Stimulated activated CD8-positive, alpha-beta memory T cell treated with anti-CD3 and anti-CD28 coated beads, Interleukin-7, amount 100 ng/mL, for 24 hours (primary cell): ENCODE measurements around the gene INF2.

Experiments
- DNase-seq: peaks from one replicate; pipeline ENCODE4 v3.0.0-alpha.2; 2020; ENCODE audit warnings: low read depth

Gene INF2

DNA sequence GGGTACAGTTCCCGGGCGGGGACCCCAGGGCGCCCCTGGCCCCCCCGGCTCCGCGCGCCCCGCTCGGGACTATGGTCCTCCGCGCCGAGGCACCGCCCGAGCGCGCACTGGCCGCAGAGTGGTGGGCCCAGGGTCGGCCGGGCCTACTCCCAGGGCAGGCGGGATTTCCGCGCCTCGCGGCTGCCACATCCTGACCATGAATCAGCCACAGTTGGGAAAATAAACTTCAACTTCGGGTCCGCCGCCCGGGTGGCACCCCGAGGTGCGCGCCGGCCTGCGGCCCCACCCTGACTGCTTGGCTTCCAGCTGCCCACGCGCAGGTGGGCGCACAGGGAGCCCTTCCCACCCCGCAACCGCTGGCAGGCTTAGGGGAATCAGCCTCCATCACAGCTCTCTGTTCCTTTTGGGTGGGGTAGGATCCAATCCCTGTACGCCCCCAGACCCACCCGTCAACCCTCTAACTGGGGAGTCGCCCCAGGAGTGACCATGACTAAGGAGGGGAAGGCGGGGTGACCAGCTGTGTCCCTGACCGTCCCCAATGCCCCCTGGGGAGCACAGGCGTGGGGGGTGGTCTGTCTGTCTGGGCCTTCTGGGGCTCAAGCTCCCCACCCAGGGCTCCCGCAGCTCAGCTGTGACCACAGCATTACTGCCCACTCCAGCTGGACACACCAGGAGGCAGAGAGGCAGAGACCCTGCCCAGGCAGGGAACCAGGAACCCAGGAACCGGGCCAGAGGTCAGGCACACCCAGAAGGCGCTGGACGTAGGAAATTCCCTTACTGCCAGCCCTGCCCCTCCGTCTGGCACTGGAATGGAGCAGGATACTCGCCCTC lies 678 bp downstream of the INF2 start:
- DNase-seq: no peak

DNA sequence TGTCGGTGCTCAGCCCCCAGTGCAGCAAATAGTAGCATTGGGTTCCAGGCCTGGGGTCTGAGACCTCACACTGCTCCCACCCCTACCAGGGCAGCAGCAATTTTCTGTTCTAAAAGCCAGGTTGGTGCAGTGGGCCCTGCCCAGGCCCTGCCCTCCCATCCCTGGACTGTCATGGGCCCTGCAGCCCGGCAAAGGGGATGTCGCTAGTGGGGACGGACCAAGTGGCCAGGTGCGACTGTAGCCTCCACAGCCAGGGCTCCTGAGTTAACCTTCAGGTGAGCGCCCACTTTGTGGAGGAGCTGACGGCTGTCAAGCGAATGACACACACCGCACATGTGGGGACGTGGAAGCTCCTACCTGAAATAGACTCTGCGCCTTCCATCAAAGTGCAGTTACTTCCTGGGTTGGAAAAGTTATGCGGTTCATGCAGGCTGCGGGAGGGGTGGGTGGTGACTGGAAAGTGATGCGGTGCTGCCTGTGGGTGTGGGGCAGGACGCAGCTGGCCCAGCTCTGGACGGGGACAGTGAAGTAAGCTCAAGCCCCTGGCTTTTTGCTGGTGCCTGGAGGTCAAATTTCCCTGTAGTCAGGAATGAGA lies 1.5 kb downstream of the INF2 start:
- DNase-seq: no peak

DNA sequence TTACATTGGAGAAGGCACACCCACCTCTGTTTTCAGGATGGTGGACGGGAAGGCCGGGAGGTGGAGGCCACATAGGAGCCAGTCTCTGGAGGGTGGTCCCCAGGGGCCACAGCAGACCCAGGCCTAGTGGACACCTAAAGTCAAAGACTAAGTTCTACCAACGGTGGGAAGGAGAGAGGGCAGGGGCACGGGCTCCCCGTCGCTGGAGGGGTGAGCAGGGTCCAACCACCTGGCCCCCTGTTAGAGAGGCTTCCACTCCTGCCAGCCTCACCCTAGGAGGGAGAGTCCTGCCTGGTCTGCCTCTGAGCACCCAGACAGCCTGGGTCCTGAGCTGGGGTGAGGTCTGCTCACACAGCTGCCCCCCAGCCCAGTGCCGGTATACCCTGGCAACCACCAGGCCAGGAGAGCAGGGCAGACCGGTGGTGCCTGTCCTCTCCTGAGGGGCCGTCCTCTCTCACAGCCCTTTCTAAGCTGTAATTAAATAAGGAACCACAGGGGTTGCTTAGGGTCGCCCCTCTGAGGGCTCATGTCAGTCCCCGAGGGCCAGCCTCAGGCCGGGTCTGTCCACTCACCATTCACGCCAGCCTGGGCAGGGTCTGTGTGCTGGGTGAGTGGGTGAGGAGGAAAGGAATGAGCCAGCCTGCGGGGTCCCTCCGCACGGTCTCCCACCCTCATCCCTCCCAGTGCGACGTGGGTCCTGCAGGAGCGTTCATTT lies 2.3 kb downstream of the INF2 start:
- DNase-seq: no peak

DNA sequence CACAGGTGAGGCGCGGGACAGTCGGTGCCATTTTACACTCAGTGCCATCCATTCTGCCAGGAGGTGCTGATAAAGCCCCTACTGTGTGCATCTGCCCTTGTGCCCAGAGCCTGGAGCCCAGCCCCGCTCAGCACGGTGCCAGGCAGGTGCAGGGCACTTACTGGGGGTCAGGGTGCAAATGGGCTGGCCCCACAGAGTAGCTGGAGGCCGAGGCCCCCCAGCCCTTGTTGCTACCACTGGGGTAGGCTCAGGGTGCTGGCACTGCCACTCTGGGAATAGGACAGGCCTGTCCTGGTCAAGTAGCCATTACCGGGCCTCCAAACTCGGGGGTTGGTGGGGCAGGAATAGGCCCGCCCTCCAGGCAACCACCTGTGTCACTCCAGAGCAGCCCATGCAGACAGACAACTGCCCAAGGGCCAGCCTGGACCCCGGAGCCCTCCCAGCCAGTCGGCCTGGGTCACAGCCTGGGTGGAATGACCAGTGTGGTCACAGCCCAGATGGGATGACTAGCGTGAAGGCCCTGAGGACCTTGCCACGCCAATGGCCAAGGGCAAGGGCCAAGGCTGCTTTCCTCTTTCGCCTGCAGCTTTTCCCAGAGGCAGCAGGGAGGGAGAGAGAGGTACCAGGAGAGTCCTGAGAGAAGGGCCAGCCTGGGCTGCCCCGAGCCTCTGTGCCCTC lies 3.0 kb downstream of the INF2 start:
- no peak for DNase-seq

DNA sequence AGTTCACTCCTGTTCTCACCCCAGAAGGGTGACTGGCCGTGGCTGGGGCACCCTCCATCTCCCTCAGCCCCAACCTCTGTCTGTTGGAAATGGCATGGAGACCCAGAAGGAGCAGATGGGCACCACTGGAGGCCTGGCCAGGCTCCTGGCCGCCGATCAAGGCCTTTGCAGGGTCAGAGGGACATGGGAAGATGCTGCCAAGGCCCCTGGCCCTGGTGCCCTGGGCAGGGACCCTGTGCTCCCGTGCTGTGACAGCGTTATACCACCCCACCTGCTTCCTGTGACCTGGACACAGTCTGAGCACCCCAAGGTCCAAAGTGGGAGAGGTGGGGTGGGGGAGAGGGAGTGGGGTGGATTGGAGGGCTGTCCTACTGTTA lies 3.5 kb downstream of the INF2 start:
- DNase-seq: no peak

DNA sequence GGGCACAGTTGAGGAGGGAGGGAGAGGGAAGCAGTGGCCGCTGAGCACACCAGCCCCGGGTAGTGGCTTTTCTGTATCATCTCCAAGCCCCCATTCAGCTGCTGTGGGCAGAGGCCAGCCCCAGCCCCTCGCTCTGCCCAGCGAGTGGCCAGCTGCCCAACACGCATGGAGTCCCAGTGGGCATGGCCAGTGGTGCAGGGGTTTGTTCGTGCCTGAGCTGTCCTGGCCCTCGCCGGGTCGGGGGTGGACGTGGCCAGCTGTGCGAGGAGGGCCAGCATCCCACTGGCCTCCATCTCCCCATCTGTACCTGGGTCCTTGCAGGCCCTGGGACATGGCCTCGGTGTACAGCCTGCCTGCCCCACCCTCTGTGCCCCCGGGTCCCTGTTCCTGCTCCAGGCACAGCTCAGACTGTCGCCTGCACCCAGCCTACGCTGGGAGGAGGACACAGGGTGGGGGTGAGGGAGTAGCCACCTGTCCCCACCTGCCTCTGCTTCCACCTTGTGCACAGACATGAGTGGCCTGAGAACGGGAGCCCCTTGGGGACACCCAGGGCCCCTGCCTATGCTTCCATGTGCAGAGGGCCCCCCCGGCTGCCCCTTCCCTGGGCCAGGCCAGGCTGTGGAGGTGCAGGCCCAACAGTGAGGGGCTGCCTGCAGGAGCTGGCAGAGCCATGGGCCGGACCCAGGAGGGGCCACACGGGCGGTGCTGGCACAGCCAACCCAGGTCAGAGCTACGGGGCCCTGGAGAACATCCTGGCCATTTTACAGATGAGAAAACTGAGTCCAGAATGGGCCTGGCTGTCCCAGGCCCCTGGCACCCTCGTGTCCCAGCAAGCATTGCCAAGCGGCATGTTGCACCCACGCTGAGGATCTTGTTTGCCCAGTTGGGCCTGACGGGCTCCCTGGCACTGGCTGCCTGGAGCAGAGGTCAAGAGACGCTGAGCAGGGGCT lies 4.3 kb downstream of the INF2 start:
- DNase-seq: no peak

DNA sequence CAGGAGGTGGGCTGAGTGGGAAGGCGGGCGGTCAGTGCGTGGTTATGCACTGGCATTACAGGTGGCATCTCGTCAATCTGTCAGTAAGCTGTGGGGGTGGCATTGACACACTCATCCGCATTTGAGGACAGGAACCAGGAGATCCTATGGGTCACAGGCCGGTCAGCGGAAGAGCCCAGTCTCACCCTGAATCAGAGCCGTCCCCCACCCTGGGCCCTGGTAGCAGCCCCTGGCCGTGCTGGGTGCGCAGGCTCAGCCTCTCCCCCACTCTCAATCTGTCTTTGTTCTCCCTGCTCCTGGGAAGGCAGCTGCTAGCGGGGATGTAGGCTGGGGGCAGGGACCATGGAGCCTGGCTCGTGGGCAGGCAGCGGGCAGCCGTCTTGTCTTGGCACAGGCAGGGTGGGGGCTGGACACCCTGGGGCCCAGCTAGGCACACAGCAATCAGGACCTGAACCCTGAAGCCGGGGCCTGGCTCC lies 5.1 kb downstream of the INF2 start:
- no peak for DNase-seq

DNA sequence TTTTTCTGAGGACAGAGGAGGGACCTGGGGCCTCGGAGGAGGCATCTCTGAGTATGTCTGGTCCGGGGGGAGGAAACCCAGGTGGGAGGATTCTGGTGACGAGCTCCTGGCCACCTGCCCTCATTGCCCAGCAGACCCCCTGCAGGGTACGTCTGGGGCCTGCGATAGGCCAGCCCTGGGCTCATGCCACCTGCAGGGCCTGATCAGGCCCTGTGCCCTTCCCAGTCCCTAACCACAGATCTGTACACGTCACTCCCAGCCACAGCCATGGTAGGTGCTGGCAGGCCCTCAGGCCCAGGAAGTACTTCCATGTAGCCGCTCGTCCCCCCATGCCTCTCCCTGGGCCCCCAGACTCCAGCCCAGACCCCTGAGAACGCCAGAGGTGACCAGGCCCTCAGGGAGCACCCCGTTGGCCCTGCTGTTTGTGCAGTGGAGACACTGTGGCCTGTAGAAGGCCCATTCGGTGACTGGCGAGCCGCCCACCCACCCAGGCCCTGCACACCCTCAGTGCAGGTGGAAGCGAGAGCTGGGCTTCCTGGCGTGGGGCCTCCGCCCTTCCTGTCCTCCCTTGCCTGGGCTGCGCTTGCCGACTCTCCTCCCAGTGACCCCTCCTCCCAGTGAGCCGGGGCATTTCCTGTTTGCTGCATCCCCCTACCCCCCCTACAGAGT lies 5.7 kb downstream of the INF2 start:
- DNase-seq: no peak

DNA sequence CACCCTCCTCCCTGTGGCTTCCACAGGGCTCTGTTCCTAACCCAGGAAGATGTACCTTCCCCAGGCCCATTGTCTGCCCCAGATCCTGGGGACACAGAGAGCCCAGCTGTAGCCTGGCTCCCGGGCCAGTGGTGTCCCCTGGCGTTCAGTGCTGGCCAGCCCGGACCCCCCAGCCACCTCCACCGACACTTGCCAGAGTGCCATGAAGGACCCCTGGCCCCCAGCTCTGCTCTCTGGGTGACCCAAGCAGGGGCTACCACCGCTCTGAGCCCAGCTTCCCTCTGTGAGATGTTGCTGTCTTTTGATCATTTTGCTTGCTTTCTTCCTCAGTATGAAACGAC lies 6.2 kb downstream of the INF2 start:
- DNase-seq: no peak

DNA sequence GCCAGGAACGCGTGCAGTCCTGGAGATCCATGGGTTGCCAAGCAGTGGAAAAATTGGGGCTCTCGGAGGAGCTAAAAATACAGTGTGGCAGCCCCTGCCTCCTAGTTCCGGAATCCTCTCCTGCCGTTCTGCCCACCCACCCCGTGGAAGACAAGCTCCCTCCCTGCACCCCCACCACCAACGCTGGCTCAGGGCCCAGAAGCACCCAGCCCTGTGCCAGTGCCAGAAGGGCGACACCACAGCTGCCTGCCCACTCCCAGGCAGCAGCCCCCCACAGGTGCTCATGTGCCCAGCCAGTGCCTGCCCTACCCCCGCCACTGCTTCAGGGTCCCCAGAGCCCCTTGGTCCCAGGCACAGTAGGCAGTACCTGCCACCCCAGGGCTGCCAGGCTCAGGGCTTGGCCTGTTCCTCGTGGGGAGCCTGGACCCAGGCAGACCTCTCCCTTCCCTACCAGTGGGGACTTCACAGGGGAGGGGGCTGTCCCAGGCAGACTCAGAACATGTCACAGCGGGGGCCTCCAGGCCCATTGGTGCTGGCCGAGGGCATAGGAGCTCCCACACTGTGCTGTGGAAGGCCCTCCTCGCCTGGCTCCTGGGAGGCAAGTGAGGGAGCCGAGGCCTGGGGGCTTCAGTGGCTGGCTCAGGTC lies 7.4 kb downstream of the INF2 start:
- no peak for DNase-seq

DNA sequence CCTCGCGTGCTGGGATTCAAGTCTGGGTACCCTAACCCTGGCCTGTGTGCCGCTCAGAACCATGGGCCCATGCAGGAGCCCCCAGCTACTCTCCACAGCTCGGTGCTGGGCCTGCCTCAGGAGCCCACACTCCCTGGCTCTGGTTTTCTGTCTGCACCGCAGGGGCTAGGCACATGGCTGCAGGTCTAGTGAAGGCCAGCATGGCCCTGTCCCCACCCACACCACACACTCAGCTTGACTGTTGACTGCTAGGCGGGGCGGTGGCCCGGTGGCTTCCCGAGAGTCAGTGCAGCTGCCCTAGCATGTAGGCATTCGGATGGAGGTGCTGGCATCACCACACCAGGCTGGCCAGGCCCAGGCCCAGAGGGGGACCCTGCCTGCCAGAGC lies 7.9 kb downstream of the INF2 start:
- DNase-seq: no peak

DNA sequence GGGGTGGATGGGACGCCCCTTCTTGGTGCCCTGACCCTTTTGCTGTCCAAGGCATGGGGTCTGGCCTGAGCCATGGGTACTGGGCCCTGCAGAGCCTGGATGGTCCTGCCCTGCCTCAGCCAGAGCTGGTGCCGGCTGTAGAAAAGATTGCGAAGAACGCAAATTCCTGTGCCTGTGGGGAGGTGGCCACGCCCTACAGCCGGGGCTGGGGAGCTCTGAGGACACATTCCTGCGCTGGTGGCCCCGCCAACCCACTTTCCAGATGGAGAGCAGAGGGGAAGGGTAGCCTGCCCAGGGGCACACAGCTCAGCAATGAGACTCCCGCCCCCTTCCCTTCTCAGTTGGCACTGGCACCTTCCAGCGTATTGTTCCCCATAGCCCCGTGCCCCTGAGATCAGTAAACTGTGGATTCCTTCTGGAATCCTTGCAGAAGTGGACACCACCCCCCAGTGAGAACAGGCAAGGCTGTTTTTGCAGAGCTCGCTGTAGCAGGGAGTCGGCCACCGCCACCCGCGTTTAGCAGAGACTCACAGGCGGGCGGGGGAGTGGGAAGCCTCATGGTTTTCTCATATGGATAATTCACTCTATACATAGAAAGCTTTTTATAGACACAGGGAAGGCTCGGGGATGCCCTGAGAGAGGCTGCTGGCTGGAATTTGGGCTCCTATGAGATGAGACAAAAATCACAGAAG lies 8.6 kb downstream of the INF2 start:
- DNase-seq: no peak

DNA sequence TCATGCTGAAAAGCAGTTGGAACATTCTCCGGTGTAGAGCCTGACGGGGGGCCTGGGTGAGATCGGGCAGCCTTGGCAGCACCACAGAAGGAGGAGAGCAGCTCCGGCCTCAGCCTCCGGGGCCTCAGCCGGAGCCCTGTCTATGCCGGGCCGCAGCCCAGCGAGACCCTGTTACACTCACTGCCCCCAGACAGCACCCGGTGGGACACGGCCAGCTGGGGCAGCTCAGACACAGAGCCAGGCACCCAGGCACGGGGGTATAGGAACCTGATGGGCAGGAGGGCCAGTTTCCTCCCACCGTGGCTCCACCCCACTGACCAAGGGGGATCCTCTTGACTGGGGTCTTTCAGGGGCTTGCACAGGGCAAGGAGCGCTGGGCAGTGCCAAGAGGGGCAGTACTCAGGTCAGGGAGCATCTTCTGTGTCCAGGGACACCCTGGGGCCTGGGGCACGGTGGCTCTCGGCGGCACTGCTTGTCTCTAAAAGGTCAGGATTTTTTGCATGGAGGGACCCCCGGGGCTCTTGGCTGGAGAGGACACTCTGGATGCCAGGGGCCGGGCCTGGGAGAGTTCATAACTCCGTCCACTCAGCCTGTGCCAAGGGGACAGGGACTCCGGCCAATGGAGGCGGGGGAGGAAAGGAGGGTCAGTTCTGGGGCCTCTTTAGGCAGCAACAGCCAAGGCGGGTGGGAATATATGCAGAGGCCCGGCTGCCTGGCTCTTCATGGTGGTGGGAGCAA lies 9.4 kb downstream of the INF2 start:
- DNase-seq: no peak

DNA sequence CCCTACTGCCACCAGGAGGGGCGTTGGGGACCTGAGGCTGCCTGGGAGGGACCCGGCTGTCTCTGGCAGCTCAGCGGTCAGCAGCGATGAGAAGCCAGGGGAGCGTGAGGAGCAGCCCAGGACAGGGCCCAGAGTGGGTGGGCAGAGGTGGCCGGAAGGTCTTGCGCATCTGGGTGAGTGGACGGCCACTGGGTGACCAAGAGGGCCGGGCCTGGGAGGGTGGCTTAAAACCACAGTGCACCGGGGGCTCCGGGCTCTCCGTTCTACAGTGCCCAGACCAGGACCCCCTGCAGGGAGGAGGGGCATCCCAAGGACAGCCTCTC lies 10.0 kb downstream of the INF2 start:
- DNase-seq: no peak

DNA sequence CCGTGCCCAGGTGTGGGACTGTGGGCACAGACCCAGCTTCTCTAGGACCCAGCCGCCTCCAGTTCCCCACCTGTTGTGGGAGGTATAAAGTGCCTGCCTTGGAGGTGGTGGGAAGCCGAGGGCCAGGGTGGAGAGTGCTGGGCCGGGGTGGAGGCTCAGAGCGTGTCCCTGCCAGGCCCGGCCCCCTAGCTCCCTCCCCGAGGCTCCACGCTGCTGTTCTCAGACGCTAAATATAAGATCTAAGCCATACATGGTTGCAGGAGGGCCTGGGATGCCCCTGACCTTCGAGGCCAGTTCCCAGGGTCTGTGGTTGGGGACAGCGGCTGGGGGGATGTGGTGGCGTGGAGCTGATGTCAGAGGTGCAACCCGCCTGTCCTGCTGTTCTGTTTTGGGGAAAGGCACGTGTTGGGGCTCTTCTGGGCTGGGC lies 10.8 kb downstream of the INF2 start:
- no peak for DNase-seq

DNA sequence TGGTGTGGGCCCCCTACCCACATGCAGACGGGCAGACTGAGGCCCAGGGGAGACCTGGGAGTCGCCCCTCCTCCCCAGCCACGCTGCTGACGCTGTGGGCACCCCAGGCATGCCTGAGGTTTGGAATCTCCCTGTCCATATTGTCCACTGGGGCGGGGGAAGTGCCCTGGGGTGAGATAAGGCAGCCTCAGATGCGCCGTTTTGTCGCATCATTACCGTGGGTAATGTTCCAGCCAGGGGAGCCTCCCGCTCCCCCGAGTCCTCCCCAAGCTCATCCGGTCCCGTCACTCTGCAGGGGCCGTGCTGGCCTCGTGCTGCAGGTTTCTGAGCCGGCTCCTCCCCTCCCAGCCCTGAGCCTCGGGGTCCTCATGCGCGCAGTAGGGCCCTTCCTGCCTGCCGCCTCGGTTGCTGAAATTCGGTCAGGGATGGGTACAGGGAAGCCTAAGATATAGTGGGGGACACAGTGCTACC lies 11.4 kb downstream of the INF2 start:
- no peak for DNase-seq

DNA sequence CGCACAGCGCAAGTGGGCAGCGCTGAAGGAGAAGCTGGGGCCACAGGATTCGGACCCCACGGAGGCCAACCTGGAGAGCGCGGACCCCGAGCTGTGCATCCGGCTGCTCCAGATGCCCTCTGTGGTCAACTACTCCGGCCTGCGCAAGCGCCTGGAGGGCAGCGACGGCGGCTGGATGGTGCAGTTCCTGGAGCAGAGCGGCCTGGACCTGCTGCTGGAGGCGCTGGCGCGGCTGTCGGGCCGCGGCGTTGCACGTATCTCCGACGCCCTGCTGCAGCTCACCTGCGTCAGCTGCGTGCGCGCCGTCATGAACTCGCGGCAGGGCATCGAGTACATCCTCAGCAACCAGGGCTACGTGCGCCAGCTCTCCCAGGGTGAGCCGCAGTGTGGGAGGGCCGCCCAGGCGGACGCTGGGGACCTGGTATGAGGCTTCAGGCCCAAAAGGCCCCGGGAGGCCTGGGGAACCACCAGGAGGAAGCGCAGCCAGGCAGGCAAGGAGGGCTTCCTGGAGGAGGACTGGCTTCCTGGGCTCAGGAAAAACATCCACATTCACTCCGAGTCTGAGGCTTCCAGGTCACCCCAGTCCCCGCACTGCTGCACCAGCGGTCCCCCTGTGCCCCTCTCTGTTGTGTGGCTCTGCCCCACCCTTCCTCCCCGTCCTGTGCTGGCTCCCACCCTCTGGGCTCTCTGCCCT lies 12.1 kb downstream of the INF2 start:
- DNase-seq: no peak

DNA sequence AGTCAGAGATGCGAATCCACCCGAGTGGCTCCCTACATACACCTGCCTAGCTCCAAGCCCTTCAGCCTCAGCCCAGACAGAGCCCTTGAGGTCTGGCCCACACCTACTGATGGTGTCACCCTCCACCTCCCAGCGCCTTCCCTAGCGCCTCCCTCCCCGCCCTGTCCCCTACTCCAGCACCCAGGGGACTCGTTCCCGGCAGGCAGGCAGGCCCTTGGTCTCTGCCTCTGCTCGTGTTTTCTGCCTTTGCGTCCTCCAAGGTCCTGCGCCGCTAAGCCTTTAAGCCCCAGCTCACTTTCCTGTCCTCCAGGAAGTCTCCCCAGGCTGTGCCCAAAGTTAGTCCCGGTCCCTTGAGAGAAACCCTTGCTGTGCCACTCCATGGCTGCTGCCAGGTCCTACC lies 12.7 kb downstream of the INF2 start:
- no peak for DNase-seq

DNA sequence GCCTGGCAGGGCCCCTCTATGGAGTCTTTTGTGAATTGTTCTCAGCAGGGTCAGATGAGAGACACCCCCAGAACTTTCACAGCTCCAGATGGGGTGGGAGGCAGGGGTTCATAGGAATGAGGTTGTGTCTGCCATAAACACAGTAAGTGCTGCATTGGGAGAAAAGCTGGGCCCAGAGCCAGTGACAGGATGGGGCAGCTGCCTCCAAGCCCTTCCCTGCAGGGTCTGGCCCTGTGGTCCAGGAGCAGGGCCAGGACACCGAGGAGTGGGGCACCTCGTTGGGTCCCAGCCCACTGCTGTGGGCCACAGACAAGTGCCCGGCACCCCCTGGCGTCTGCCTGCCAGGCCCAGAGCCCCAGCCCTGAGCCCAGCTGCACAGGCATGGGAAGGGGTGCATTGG lies 13.3 kb downstream of the INF2 start:
- DNase-seq: no peak
